Upper lobe of left lung (tissue), 6 donors: ENCODE results near the gene INO80D. TPM values are rescaled to one million over a fixed set of nuclear protein-coding genes. Genes with fewer than 3 reads are reported as not detected.

Source experiments
- ATAC-seq, 2 donors: fragments of 200-7000 bp; cut with Tn5 transposase; one replicate each; pipeline ENCODE4 v1.9.1; 2022; ENCODE audit warnings: mild to moderate bottlenecking in 2 of 2, moderate library complexity in 2 of 2; ENCODE audit not compliant: low FRiP score in 2 of 2
- DNase-seq, 2 donors: peaks; one replicate each; pipeline ENCODE4 v3.0.0-alpha.2; 2019 to 2020
- H3K27ac ChIP-seq, 4 donors: fragments of 200-600 bp; sonication (generic); one replicate each; pipeline ENCODE4 v1.5.1; 2016 to 2019
- H3K27me3 ChIP-seq, 4 donors: fragments of 200-600 bp; sonication (generic); one replicate each; pipeline ENCODE4 v1.5.1; 2017 to 2019
- H3K36me3 ChIP-seq, 4 donors: fragments of 200-600 bp; sonication (generic); one replicate each; pipeline ENCODE4 v1.5.1; 2016 to 2019
- H3K4me1 ChIP-seq, 4 donors: fragments of 200-600 bp; sonication (generic); one replicate each; pipeline ENCODE4 v1.5.1; 2018 to 2019
- H3K4me3 ChIP-seq, 4 donors: fragments of 200-600 bp; sonication (generic); one replicate each; pipeline ENCODE4 v1.5.1; 2017 to 2019; ENCODE audit warnings: mild to moderate bottlenecking in 2 of 4, moderate library complexity in 1 of 4
- H3K9me3 ChIP-seq, 4 donors: fragments of 200-600 bp; sonication (generic); one replicate each; pipeline ENCODE4 v1.5.1; 2018 to 2019
- POLR2A ChIP-seq, 4 donors: fragments of 450-650 bp; IDR thresholded peaks; one replicate each; pipeline ENCODE4 v1.5.1; 2016 to 2017; ENCODE audit warnings: antibody characterized with exemption in 4 of 4, mild to moderate bottlenecking in 2 of 4
- POLR2AphosphoS5 ChIP-seq, 2 donors: sonication (generic); formaldehyde crosslinking; IDR thresholded peaks; one replicate each; pipeline ENCODE4 v1.5.1; 2017; ENCODE audit warnings: antibody characterized with exemption in 2 of 2
- WGBS, 2 donors: methylation state at CpG; one replicate each; pipeline ENCODE4 v1.1.5; 2017 to 2018; 5-methylcytosine and 5-hydroxymethylcytosine counted together
- small RNA-seq, 4 donors: library from RNA; depleted of rRNA; stranded (forward); fragments of <200 nt; gene quantifications; one replicate each; pipeline ENCODE3, GENCODE V24; 2016
- total RNA-seq, 6 donors: library from RNA; depleted of rRNA in 4 of 6; stranded (reverse); fragments of >200 nt in 4 of 6; gene quantifications; one replicate each; pipeline versions ENCODE4 v1.1.0 to v1.2.1, GENCODE V29; 2016 to 2021
- TF ChIP-seq, protein P1 (sequence below), 6 experiments: fragments of 450-650 bp in 4 of 6; fragments of 200-600 bp in 2 of 6; sonication (generic) in 2 of 6; IDR thresholded peaks; one replicate each; pipeline ENCODE4 v1.5.1; 2016 to 2019; ENCODE audit warnings: antibody characterized with exemption in 6 of 6
- donor health status: DM: no; HTN: no; CAD: no; lungs with moderate emphysema.
- donor health status: DM: no; HTN: yes; CAD: no; lungs with severe emphysema.

Gene INO80D
- total RNA-seq, 6 donors from 2014 or later, result 13.0 to 50.3 (median 21.9) TPM

DNA sequence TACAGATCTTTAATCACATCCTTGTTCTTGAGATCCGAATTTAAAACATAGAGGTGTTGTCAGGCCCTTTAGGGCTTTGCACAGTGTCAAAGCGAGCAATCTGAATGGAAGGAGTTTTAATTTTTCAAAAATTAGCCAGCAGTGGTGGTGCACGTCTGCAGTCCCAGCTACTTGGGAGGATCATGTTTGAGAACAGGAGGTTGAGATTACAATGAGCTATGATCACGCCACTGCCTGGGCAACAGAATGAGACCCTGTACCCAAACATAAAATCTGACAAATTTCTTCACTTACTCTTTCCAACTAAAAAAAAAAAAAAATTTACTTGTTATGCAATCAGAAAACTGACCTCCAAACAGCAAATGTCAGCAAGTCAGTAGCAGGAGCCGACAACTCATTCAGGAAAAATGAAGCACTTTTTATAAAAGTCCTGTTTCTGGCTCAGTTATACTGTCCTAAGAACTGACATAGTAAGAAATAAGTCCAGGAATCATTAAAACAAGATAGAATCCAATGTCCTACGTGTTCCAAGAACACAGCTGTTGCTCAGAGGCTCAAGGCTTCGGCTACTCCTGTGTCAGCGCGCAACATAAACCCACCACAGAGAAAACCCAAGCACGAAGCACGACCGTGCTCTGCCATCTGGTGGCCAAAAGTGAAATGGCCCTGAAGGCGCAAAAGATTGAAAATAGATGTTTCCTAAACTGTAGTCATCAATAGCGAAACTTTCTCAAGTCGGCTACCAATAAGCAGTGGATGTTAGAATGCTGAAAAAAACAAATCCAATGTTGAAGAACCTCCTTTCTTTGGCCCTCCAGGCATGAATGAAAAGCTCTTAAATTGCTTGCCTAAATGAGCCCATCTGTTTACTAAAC is 138.1 kb downstream of the INO80D start:
- Histone ChIP-seq H3K4me1 (peaks cover 0 to 32% (median 12%) of the 10 kb centered on the region in 4 donors), H3K36me3 (no peaks in the 10 kb centered on the region), H3K9me3 (no peaks in the 10 kb centered on the region), H3K27me3 (no peaks in the 10 kb centered on the region), H3K27ac (no peak overlapping the region), H3K4me3 (no peak overlapping the region)
- TF ChIP-seq POLR2A (IDR thresholded peaks at IDR 0.05), result no peak
- TF ChIP-seq, protein P1, sequence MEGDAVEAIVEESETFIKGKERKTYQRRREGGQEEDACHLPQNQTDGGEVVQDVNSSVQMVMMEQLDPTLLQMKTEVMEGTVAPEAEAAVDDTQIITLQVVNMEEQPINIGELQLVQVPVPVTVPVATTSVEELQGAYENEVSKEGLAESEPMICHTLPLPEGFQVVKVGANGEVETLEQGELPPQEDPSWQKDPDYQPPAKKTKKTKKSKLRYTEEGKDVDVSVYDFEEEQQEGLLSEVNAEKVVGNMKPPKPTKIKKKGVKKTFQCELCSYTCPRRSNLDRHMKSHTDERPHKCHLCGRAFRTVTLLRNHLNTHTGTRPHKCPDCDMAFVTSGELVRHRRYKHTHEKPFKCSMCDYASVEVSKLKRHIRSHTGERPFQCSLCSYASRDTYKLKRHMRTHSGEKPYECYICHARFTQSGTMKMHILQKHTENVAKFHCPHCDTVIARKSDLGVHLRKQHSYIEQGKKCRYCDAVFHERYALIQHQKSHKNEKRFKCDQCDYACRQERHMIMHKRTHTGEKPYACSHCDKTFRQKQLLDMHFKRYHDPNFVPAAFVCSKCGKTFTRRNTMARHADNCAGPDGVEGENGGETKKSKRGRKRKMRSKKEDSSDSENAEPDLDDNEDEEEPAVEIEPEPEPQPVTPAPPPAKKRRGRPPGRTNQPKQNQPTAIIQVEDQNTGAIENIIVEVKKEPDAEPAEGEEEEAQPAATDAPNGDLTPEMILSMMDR (IDR thresholded peaks at IDR 0.05), result peak; percentile 76 to 89 (median 84)
- 18 to 21% methylated on average over 15 of the region's 15 CpGs for WGBS, 2 donors
- DNase-seq (peak in 1 of 2 donors; percentile 66), ATAC-seq (peak; percentile 88 to 94)

- ATAC-seq (no peak), DNase-seq (no peak)
- no peak for TF ChIP-seq POLR2AphosphoS5 (IDR thresholded peaks at IDR 0.05)
- no peaks in the 10 kb centered on the region for H3K9me3 ChIP-seq
- peaks cover 0 to 32% (median 12%) of the 10 kb centered on the region in 4 donors for H3K4me1 ChIP-seq
- no peaks in the 10 kb centered on the region for H3K36me3 ChIP-seq
- no peak overlapping the region for H3K4me3 ChIP-seq
- H3K27ac ChIP-seq, result no peak overlapping the region
- H3K27me3 ChIP-seq, result no peaks in the 10 kb centered on the region
- 66 to 72% methylated on average over 4 to 7 of the region's 7 CpGs for WGBS, 2 donors
These were observed 139.7 kb downstream of the INO80D start for GRCh38 chr2:205946226-205946625.

Small RNA genes lying within 50 kb of the gene (small RNA-seq; reads per million reads assigned to genes)
- gene RF00006 (0 reads per million in 4 donors), gene RF00019 (0 reads per million in 4 donors)

Other genes starting within 250 kb of the INO80D start
- gene NDUFS1, start 73.3 kb upstream of the INO80D start, total RNA-seq, result 10 to 100 TPM; 27.9 to 64.0 (median 55.7) TPM
- gene EEF1B2, start 73.7 kb upstream of the INO80D start, total RNA-seq, result 100 to 1,000 TPM; 100 to 438 (median 260) TPM
- gene ZDBF2, start 188.5 kb upstream of the INO80D start, total RNA-seq, result 10 to 100 TPM in 1 of 6 donors, 1 to 10 TPM in 5; 2.2 to 11.7 (median 6.2) TPM